ENCODE results near the gene CCR6. TPM values are rescaled to one million over a fixed set of nuclear protein-coding genes. Genes with fewer than 3 reads are reported as not detected.

The CCR6 gene
- total RNA-seq, 4 donors from 2014 or later = 1.3 TPM; not detected in 3

DNA sequence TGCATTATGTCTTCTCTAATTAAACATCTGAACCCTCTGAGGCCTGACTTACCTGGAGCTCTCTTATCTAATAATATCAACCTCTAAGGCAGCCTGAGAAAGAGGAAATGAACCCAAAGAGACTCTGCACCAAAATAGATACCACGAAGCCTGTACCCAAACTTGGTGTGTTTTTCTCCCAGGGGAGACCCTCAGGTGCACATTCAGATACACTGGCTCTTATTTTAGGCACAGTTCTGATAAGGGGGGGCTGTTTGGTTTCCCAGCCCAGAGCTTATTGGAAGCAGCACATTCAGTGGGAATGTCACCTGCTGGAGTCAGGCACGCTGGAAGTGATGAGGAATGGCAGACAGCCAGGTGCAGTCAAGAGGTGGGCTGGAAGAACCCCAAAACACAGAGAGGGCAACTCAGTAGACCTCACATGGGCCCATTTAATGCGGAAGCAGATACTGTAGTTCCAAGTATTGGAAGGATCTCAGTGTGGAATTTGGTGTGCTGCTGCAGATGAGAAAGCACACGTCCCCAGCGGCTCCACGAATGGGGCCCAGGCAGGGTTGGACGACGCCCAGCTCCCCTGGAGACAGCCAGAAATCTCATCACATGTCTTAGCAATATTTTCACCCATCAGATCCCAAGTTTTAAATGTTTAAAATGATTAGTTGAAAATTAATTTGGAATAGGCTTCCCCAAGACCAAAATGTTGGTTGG lies 9.7 kb upstream of the CCR6 start:
- no peak overlapping the region for H3K4me3 ChIP-seq
- WGBS, 2 donors (ENCODE audit: low coverage in 1 of 2) = 49 to 80% methylated on average over 1 to 8 of the region's 8 CpGs
- peaks cover 0 to 5% (median 2%) of the 10 kb centered on the region in 4 donors for H3K4me1 ChIP-seq
- peak overlapping the region in 3 of 4 donors; percentile 5 to 65 (median 46) for H3K27ac ChIP-seq
- H3K9me3 ChIP-seq = no peaks in the 10 kb centered on the region
- in situ Hi-C loops (cut with MboI; ENCODE audit: low pct_ligation_motif_present in 1 of 4, low pct_unique_long_range_greater_than_20kb in 1 of 4, low sequenced_read_pairs in 3 of 4) (no loop called here), intact Hi-C loops (cut with DNase I; ENCODE audit: low total_unique reads) (no loop called here)
- no peak for TF ChIP-seq POLR2AphosphoS5 (IDR thresholded peaks at IDR 0.05)
- TF ChIP-seq, protein P1, sequence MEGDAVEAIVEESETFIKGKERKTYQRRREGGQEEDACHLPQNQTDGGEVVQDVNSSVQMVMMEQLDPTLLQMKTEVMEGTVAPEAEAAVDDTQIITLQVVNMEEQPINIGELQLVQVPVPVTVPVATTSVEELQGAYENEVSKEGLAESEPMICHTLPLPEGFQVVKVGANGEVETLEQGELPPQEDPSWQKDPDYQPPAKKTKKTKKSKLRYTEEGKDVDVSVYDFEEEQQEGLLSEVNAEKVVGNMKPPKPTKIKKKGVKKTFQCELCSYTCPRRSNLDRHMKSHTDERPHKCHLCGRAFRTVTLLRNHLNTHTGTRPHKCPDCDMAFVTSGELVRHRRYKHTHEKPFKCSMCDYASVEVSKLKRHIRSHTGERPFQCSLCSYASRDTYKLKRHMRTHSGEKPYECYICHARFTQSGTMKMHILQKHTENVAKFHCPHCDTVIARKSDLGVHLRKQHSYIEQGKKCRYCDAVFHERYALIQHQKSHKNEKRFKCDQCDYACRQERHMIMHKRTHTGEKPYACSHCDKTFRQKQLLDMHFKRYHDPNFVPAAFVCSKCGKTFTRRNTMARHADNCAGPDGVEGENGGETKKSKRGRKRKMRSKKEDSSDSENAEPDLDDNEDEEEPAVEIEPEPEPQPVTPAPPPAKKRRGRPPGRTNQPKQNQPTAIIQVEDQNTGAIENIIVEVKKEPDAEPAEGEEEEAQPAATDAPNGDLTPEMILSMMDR (IDR thresholded peaks at IDR 0.05) = no peak
- TF ChIP-seq EP300 (IDR thresholded peaks at IDR 0.05; ENCODE audit: low read depth) = no peak
- TF ChIP-seq POLR2A (IDR thresholded peaks at IDR 0.05) = no peak
- DNase-seq = no peak
- H3K36me3 ChIP-seq = no peaks in the 10 kb centered on the region
- H3K27me3 ChIP-seq = peaks cover 5% of the 10 kb centered on the region

- intact Hi-C loops (cut with DNase I; ENCODE audit: low total_unique reads) = no loop called here
- 57 to 73% methylated on average over 4 to 25 of the region's 25 CpGs for WGBS, 2 donors (ENCODE audit: low coverage in 1 of 2)
- peaks cover 0 to 5% (median 4%) of the 10 kb centered on the region in 4 donors for H3K4me1 ChIP-seq
- no peaks in the 10 kb centered on the region for H3K36me3 ChIP-seq
- TF ChIP-seq EP300 (IDR thresholded peaks at IDR 0.05; ENCODE audit: low read depth) (no peak), POLR2A (IDR thresholded peaks at IDR 0.05) (peak; percentile 34), POLR2AphosphoS5 (IDR thresholded peaks at IDR 0.05) (no peak)
- H3K27ac ChIP-seq = peak overlapping the region; percentile 3 to 65 (median 37)
- no peak overlapping the region for H3K4me3 ChIP-seq
- in situ Hi-C loops (cut with MboI; ENCODE audit: low pct_ligation_motif_present in 1 of 4, low pct_unique_long_range_greater_than_20kb in 1 of 4, low sequenced_read_pairs in 3 of 4) = no loop called here
- peaks cover 5% of the 10 kb centered on the region for H3K27me3 ChIP-seq
- peak; percentile 67 for DNase-seq
- no peaks in the 10 kb centered on the region for H3K9me3 ChIP-seq
These were observed 8.7 kb upstream of the CCR6 start for GRCh38 chr6:167113935-167114910.

DNA sequence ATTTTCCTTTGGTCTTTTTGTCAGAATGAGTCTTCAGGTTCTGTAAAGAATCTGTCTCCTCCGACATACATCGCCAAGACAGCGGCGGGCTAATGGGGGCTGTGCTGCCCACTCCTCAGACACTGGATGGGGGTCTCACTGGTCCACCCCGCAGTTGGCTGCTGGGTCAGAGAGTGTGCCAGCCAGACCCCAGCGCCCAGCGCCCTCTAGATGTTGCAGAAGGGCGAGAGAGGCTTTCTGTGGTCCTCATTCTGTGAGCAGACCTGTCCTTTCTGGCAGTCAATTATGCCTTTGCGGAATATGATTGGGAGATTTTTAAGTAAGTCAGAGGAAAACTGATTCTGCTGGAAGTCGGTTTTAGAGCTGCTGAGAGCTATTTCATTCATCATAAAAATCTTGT lies 7.8 kb upstream of the CCR6 start:
- intact Hi-C loops (cut with DNase I; ENCODE audit: low total_unique reads) = no loop called here

DNA sequence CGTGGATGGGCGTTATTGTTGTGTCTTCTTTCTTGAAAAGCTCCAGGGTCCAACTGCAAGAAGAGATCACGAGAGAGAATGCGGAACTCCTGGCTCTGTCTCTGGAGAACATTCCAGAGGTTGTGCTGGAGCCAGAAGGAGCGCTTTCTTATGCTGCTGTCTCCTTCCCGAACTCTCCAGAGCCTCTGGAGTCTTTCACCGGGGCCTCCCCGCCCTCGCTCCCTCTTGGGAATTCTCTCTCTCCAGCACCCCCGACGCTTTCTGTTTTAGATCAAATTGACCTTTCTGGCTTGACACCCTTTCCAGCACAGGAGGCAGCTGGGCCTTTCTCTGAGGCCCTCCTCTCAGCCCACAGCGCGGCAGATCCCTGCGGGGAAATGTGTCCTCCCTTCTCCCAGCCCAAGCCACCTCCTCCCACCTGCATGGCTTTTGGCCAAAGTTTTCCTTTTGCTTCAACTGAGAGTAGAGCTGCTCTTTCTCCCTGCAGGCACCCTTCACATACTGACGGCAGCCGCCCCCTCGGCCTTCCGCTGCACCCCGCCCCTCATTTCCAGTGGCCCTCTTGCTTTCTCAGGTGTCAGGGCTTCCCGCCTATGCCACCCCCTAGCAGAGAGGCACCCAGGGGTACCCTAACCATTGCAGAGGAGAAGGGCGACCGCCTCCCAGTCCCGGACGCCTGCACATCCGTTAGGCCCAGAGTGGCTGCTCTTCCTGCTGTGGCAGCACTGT lies 6.6 kb upstream of the CCR6 start:
- H3K36me3 ChIP-seq = no peaks in the 10 kb centered on the region
- in situ Hi-C loops (cut with MboI; ENCODE audit: low pct_ligation_motif_present in 1 of 4, low pct_unique_long_range_greater_than_20kb in 1 of 4, low sequenced_read_pairs in 3 of 4) = no loop called here

More for the DNA sequence above, 7.8 kb upstream of the CCR6 start:
- no peaks in the 10 kb centered on the region for H3K36me3 ChIP-seq
- DNase-seq = no peak
- H3K27ac ChIP-seq = peak overlapping the region in 2 of 4 donors; percentile 46 to 65
- no peak overlapping the region for H3K4me3 ChIP-seq
- in situ Hi-C loops (cut with MboI; ENCODE audit: low pct_ligation_motif_present in 1 of 4, low pct_unique_long_range_greater_than_20kb in 1 of 4, low sequenced_read_pairs in 3 of 4) = no loop called here
- TF ChIP-seq, protein P1 (IDR thresholded peaks at IDR 0.05) = no peak
- TF ChIP-seq EP300 (IDR thresholded peaks at IDR 0.05; ENCODE audit: low read depth) (no peak), POLR2A (IDR thresholded peaks at IDR 0.05) (no peak), POLR2AphosphoS5 (IDR thresholded peaks at IDR 0.05) (no peak)
- H3K9me3 ChIP-seq = no peaks in the 10 kb centered on the region
- WGBS, 2 donors (ENCODE audit: low coverage in 1 of 2) = 65 to 79% methylated on average over 5 to 10 of the region's 10 CpGs
- peaks cover 0 to 12% (median 7%) of the 10 kb centered on the region in 4 donors for H3K4me1 ChIP-seq
- peaks cover 5% of the 10 kb centered on the region for H3K27me3 ChIP-seq

More for the DNA sequence above, 6.6 kb upstream of the CCR6 start:
- H3K27ac ChIP-seq = peak overlapping the region in 3 of 4 donors; percentile 45 to 55 (median 55)
- WGBS, 2 donors (ENCODE audit: low coverage in 1 of 2) = 63% methylated on average over 25 of the region's 25 CpGs; no CpG with 5 or more reads in 1 of the 2 donors
- TF ChIP-seq EP300 (IDR thresholded peaks at IDR 0.05; ENCODE audit: low read depth) (no peak), POLR2A (IDR thresholded peaks at IDR 0.05) (no peak), POLR2AphosphoS5 (IDR thresholded peaks at IDR 0.05) (peak; percentile 8 to 56 (median 27))
- TF ChIP-seq, protein P1 (IDR thresholded peaks at IDR 0.05) = no peak
- no peak for DNase-seq
- H3K27me3 ChIP-seq = peaks cover 5% of the 10 kb centered on the region
- H3K4me1 ChIP-seq = peaks cover 0 to 21% (median 7%) of the 10 kb centered on the region in 4 donors
- intact Hi-C loops (cut with DNase I; ENCODE audit: low total_unique reads) = no loop called here
- no peaks in the 10 kb centered on the region for H3K9me3 ChIP-seq
- H3K4me3 ChIP-seq = no peak overlapping the region
